Mesendoderm (in vitro differentiated cells): Measurements from ENCODE around the gene HTR3E.
"Not testable (repeated sequence)": the region's sequence is repeated elsewhere in the genome, so short reads cannot be mapped to it uniquely, and the experiment has no call there.

ENCODE experiments used
- DNase-seq: peaks from one replicate; pipeline ENCODE4 v3.0.0; 2013
- H2AK5ac ChIP-seq: 2 replicates; pipeline ENCODE4 v1.6.1; 2013; ENCODE audit warnings: low read length, inconsistent platforms
- H2BK120ac ChIP-seq: 2 replicates; pipeline ENCODE4 v1.6.1; 2013; ENCODE audit warnings: low read depth, mild to moderate bottlenecking, low read length, moderate library complexity, mixed read lengths
- H2BK15ac ChIP-seq: replicated peaks from 2 replicates; pipeline ENCODE4 v1.6.1; 2013; ENCODE audit warnings: low read depth, mild to moderate bottlenecking, moderate library complexity
- H2BK5ac ChIP-seq: 2 replicates; pipeline ENCODE4 v1.6.1; 2013; ENCODE audit warnings: low read length, inconsistent platforms
- H3K18ac ChIP-seq: 2 replicates; pipeline ENCODE4 v1.6.1; 2013; ENCODE audit warnings: mild to moderate bottlenecking, low read length, mixed read lengths
- H3K23ac ChIP-seq: one replicate; pipeline ENCODE4 v1.6.1; 2013; ENCODE audit warnings: low read length
- H3K27ac ChIP-seq: 2 replicates; pipeline ENCODE4 v1.5.1; 2013; ENCODE audit warnings: low read depth, mild to moderate bottlenecking, inconsistent platforms, low read length, moderate library complexity
- H3K27me3 ChIP-seq: 2 replicates; pipeline ENCODE4 v1.6.1; 2013; ENCODE audit warnings: low read length, control low read depth, mild to moderate bottlenecking, inconsistent platforms; ENCODE audit not compliant: insufficient read depth, poor library complexity
- H3K36me3 ChIP-seq: 2 replicates; pipeline ENCODE4 v1.6.1; 2013; ENCODE audit warnings: low read length, inconsistent platforms; ENCODE audit not compliant: control insufficient read depth, insufficient read depth
- H3K4ac ChIP-seq: one replicate; pipeline ENCODE4 v1.6.1; 2013; ENCODE audit warnings: low read depth, mild to moderate bottlenecking, low read length, moderate library complexity
- H3K4me1 ChIP-seq: 2 replicates; pipeline ENCODE4 v1.6.1; 2013; ENCODE audit warnings: low read depth, low read length, inconsistent platforms; ENCODE audit not compliant: control insufficient read depth
- H3K4me2 ChIP-seq: 2 replicates; pipeline ENCODE4 v1.6.1; 2013; ENCODE audit warnings: low read length
- H3K4me3 ChIP-seq: 2 replicates; pipeline ENCODE4 v1.5.1; 2013; ENCODE audit warnings: mild to moderate bottlenecking, low read length
- H3K56ac ChIP-seq: one replicate; pipeline ENCODE4 v1.6.1; 2013; ENCODE audit warnings: low read length
- H3K79me1 ChIP-seq: 2 replicates; pipeline ENCODE4 v1.6.1; 2013; ENCODE audit warnings: low read length, inconsistent platforms
- H3K79me2 ChIP-seq: 2 replicates; pipeline ENCODE4 v1.6.1; 2013; ENCODE audit warnings: mild to moderate bottlenecking, low read length; ENCODE audit not compliant: control insufficient read depth, insufficient read depth
- H3K9ac ChIP-seq: 2 replicates; pipeline ENCODE4 v1.6.1; 2013; ENCODE audit warnings: low read length, inconsistent platforms
- H4K5ac ChIP-seq: one replicate; pipeline ENCODE4 v1.6.1; 2013; ENCODE audit warnings: low read length
- H4K8ac ChIP-seq: one replicate; pipeline ENCODE4 v1.6.1; 2013; ENCODE audit warnings: low read depth, mild to moderate bottlenecking, control low read depth, low read length, moderate library complexity
- WGBS: extraction: QIAGEN DNeasy Blood & Tissue Kit; methylation state at CpG from one replicate; pipeline ENCODE4 v1.1.7; 2013; ENCODE audit warnings: low lambda C conversion rate, missing lambda C conversion rate; ENCODE audit not compliant: insufficient coverage; ENCODE audit errors: extremely low coverage; 5-methylcytosine and 5-hydroxymethylcytosine counted together

Gene HTR3E

GRCh38 chr3:184121031-184121430 lies 24.2 kb downstream of the HTR3E start:
- H2BK5ac ChIP-seq, H3K18ac ChIP-seq, H3K79me1 ChIP-seq, H4K8ac ChIP-seq, H3K36me3 ChIP-seq, H3K27me3 ChIP-seq, H3K27ac ChIP-seq, H2BK15ac ChIP-seq, H3K9ac ChIP-seq, H3K4me2 ChIP-seq, H3K23ac ChIP-seq, H3K56ac ChIP-seq, DNase-seq, H2AK5ac ChIP-seq, H3K79me2 ChIP-seq, H3K4ac ChIP-seq, H3K4me1 ChIP-seq, H3K4me3 ChIP-seq, H2BK120ac ChIP-seq, H4K5ac ChIP-seq: not testable (repeated sequence)
- no CpG with 5 or more reads among the region's 8 CpGs for WGBS

GRCh38 chr3:184126006-184126405 lies 29.1 kb downstream of the HTR3E start:
- Histone ChIP-seq H3K27me3 (no peaks in the 10 kb centered on the region), H3K18ac (no peak overlapping the region), H2BK5ac (no peak overlapping the region), H2AK5ac (no peak overlapping the region), H3K79me1 (no peaks in the 10 kb centered on the region), H3K79me2 (no peaks in the 10 kb centered on the region), H3K9ac (no peak overlapping the region), H3K4me3 (no peak overlapping the region), H3K4me1 (no peaks in the 10 kb centered on the region), H3K36me3 (no peaks in the 10 kb centered on the region), H4K8ac (no peak overlapping the region), H2BK120ac (no peak overlapping the region), H2BK15ac (no peak overlapping the region), H3K23ac (no peak overlapping the region), H4K5ac (no peak overlapping the region), H3K4ac (no peak overlapping the region), H3K27ac (no peak overlapping the region), H3K56ac (no peak overlapping the region), H3K4me2 (no peak overlapping the region)
- WGBS = no CpG with 5 or more reads among the region's 3 CpGs
- DNase-seq = no peak

- Histone ChIP-seq H3K23ac (no peak overlapping the region), H3K4me2 (no peak overlapping the region), H3K4me3 (no peak overlapping the region), H3K56ac (no peak overlapping the region), H3K27ac (no peak overlapping the region), H3K79me1 (no peaks in the 10 kb centered on the region), H2BK15ac (no peak overlapping the region), H3K36me3 (no peaks in the 10 kb centered on the region), H2BK120ac (no peak overlapping the region), H2BK5ac (no peak overlapping the region), H2AK5ac (no peak overlapping the region), H3K18ac (no peak overlapping the region), H3K4me1 (no peaks in the 10 kb centered on the region), H4K5ac (no peak overlapping the region), H3K79me2 (no peaks in the 10 kb centered on the region), H3K4ac (no peak overlapping the region), H3K27me3 (no peaks in the 10 kb centered on the region), H3K9ac (no peak overlapping the region), H4K8ac (no peak overlapping the region)
- WGBS = no CpG with 5 or more reads among the region's 2 CpGs
- DNase-seq = peak; percentile 74
Observed at GRCh38 chr3:184129012-184129411, 32.1 kb downstream of the HTR3E start.

- Histone ChIP-seq H2AK5ac (no peak overlapping the region), H2BK120ac (no peak overlapping the region), H3K79me1 (peaks cover 18% of the 10 kb centered on the region), H3K18ac (no peak overlapping the region), H3K27ac (no peak overlapping the region), H3K4me2 (no peak overlapping the region), H4K8ac (no peak overlapping the region), H3K4ac (no peak overlapping the region), H3K56ac (no peak overlapping the region), H3K23ac (no peak overlapping the region), H2BK15ac (no peak overlapping the region), H3K79me2 (peaks cover 23% of the 10 kb centered on the region), H3K4me3 (no peak overlapping the region), H3K27me3 (no peaks in the 10 kb centered on the region), H4K5ac (no peak overlapping the region), H2BK5ac (no peak overlapping the region), H3K4me1 (peaks cover 6% of the 10 kb centered on the region), H3K9ac (no peak overlapping the region), H3K36me3 (peaks cover 2% of the 10 kb centered on the region)
- no CpG with 5 or more reads among the region's 4 CpGs for WGBS
- no peak for DNase-seq
Observed at GRCh38 chr3:184132945-184133344, 36.1 kb downstream of the HTR3E start.

GRCh38 chr3:184133840-184134745 lies 37.2 kb downstream of the HTR3E start:
- peak overlapping the region; percentile 67 for H3K23ac ChIP-seq
- H3K27ac ChIP-seq = no peak overlapping the region
- peak overlapping the region; percentile 80 for H3K4me3 ChIP-seq
- H2BK15ac ChIP-seq = no peak overlapping the region
- peak overlapping the region; percentile 64 for H3K4ac ChIP-seq
- DNase-seq = peak; percentile 90
- H3K36me3 ChIP-seq = peaks cover 2% of the 10 kb centered on the region
- H3K4me1 ChIP-seq = peaks cover 6% of the 10 kb centered on the region
- no peak overlapping the region for H4K8ac ChIP-seq
- H3K9ac ChIP-seq = peak overlapping the region; percentile 91
- peak overlapping the region; percentile 97 for H3K4me2 ChIP-seq
- no CpG with 5 or more reads among the region's 37 CpGs for WGBS
- H3K18ac ChIP-seq = peak overlapping the region; percentile 25
- no peak overlapping the region for H2AK5ac ChIP-seq
- no peak overlapping the region for H4K5ac ChIP-seq
- H3K56ac ChIP-seq = peak overlapping the region; percentile 93
- no peaks in the 10 kb centered on the region for H3K27me3 ChIP-seq
- peaks cover 23% of the 10 kb centered on the region for H3K79me2 ChIP-seq
- H2BK5ac ChIP-seq = no peak overlapping the region
- H2BK120ac ChIP-seq = no peak overlapping the region
- peaks cover 18% of the 10 kb centered on the region for H3K79me1 ChIP-seq
